Activated CD4-positive, alpha-beta T cell treated with anti-CD3 and anti-CD28 coated beads, Interleukin-2, amount 50 U/mL, for 48 hours (primary cell): ENCODE measurements around the gene ENC1.

ENCODE experiments used
- DNase-seq, 2 experiments: peaks; one replicate each; pipeline ENCODE4 v3.0.0-alpha.2; 2020

The ENC1 gene

GRCh38 chr5:74599148-74599547, 41.4 kb downstream of the ENC1 start:
- no peak for DNase-seq

- no peak for DNase-seq
Observed at GRCh38 chr5:74598731-74599130, 41.8 kb downstream of the ENC1 start.

- no peak for DNase-seq
Observed at GRCh38 chr5:74596927-74597326, 43.6 kb downstream of the ENC1 start.

GRCh38 chr5:74595143-74595925, 45.2 kb downstream of the ENC1 start:
- no peak for DNase-seq

- no peak for DNase-seq
Observed at GRCh38 chr5:74594137-74595040, 46.1 kb downstream of the ENC1 start.

- DNase-seq, result no peak
Observed at GRCh38 chr5:74589204-74590056, 51.1 kb downstream of the ENC1 start.

GRCh38 chr5:74588415-74588814, 52.1 kb downstream of the ENC1 start:
- no peak for DNase-seq

GRCh38 chr5:74587890-74588289, 52.6 kb downstream of the ENC1 start:
- DNase-seq, result no peak

- DNase-seq, result no peak
Observed at GRCh38 chr5:74587300-74587699, 53.2 kb downstream of the ENC1 start.

GRCh38 chr5:74586856-74587255, 53.7 kb downstream of the ENC1 start:
- no peak for DNase-seq

- DNase-seq, result no peak
Observed at GRCh38 chr5:74582853-74583252, 57.7 kb downstream of the ENC1 start.

- DNase-seq, result peak in 1 of 2 experiments; percentile 5
Observed at GRCh38 chr5:74581988-74582365, 58.6 kb downstream of the ENC1 start.

GRCh38 chr5:74580729-74581109, 59.8 kb downstream of the ENC1 start:
- DNase-seq, result no peak

- DNase-seq, result peak; percentile 74 to 78
Observed at GRCh38 chr5:74579215-74579614, 61.3 kb downstream of the ENC1 start.

- no peak for DNase-seq
Observed at GRCh38 chr5:74578356-74579044, 62.0 kb downstream of the ENC1 start.
